Activated naive CD4-positive, alpha-beta T cell treated with anti-CD3 and anti-CD28 coated beads, Interleukin-2, amount 50 U/mL, for 24 hours (primary cell): ENCODE data around the gene SKP1.
"Not testable (repeated sequence)": the region's sequence is repeated elsewhere in the genome, so short reads cannot be mapped to it uniquely, and the experiment has no call there.

Experiments
- H3K27ac Mint-ChIP-seq: one replicate; pipeline ENCODE4 v1.8.0; 2021; ENCODE audit warnings: mild to moderate bottlenecking, mixed read lengths
- H3K27me3 Mint-ChIP-seq: one replicate; pipeline ENCODE4 v1.8.0; 2021; ENCODE audit warnings: mixed read lengths
- H3K36me3 Mint-ChIP-seq: one replicate; pipeline ENCODE4 v1.8.0; 2021; ENCODE audit warnings: mixed read lengths
- H3K4me1 Mint-ChIP-seq: one replicate; pipeline ENCODE4 v1.8.0; 2021; ENCODE audit warnings: mixed read lengths
- H3K4me3 Mint-ChIP-seq: one replicate; pipeline ENCODE4 v1.8.0; 2021; ENCODE audit warnings: mild to moderate bottlenecking, mixed read lengths
- H3K9me3 Mint-ChIP-seq: one replicate; pipeline ENCODE4 v1.8.0; 2021; ENCODE audit warnings: mixed read lengths

Gene SKP1

DNA sequence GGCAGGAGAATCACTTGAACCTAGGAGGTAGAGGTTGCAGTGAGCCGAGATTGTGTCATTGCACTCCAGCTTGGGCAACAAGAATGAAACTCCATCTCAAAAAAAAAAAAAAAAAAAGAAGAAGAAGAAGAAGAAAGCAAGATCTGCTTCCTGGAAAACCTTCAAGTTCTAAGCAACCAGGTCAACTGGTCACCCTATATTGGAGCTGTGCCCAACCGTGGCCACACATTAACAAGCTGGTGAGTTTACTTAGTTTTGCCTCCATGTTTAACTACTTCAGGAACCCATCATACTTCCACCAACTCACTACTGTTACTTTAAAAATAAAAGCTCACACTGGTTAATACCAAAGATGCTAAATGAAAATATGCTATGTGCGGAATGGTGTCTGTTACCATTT is 12.3 kb upstream of the SKP1 start:
- H3K4me1 Mint-ChIP-seq: no peaks in the 10 kb centered on the region
- H3K9me3 Mint-ChIP-seq: no peaks in the 10 kb centered on the region
- H3K4me3 Mint-ChIP-seq: no peak overlapping the region
- no peaks in the 10 kb centered on the region for H3K27me3 Mint-ChIP-seq
- H3K36me3 Mint-ChIP-seq: no peaks in the 10 kb centered on the region
- no peak overlapping the region for H3K27ac Mint-ChIP-seq

DNA sequence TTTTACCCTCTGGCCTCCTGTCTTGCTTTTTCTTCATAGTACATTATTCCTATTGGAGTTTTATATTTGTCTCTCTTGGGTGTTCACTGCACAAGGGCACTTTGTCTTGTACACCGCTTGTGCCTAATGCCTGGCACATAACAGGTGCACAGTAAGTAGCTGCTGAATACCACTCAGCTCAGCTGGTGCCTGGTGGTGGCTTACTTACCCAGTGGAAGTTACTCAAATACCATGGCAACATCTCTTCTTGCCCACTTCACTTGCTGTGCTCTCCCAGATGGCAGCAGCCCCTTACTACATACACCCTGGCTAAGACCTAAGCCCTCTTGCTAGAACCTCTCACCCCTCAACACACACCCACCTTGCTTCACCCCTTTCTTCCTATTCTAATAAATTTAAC is 11.3 kb upstream of the SKP1 start:
- H3K4me1 Mint-ChIP-seq: no peaks in the 10 kb centered on the region
- H3K27ac Mint-ChIP-seq: no peak overlapping the region
- no peak overlapping the region for H3K4me3 Mint-ChIP-seq
- no peaks in the 10 kb centered on the region for H3K27me3 Mint-ChIP-seq
- H3K36me3 Mint-ChIP-seq: no peaks in the 10 kb centered on the region
- no peaks in the 10 kb centered on the region for H3K9me3 Mint-ChIP-seq

DNA sequence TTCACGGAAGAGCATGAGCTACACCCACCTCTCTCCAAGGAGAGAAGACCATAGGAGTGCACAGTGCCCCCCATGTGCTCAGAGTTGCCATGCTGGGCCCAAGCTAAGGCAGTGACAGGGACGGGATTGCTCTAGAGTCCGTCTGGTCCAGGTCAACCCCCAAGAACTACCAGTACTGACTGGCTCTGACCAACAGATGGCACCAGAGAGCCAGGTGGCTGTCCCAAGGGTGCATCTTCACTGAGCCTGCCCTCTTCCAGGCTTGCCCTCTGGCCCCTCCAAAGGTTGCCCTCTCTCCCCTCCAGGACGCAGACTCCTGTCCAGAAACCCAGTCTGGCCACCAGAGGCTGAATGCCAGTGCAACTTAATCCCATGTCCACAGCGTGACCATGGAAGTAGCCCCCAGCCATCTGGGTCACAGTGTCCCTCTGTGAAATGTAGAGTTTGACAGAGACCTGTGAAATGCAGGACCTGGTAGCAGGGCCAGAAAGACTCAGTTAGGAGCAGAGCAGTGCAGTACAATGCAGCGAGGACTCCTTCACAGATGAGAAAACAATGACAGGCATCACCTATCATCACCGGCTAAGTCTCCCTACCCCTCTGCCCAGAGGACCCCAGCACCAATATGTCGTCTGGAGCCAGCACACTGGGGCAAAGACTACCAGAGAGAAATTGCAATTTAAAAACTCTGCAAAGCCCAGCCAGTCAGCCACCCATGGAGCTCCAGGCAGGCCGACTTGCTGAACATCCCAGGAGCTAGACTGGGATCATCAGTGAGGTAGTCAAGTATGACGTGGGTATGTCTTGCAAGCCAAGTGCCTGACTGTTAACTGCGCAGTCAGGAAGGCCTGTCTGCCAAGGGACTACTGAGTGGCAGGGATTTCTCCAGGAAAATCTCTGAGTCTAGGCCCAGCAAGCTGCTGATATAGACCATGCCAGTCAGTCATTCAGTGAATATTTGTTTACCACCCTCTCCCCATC is 7.7 kb upstream of the SKP1 start:
- Mint-ChIP-seq H3K4me1 (no peaks in the 10 kb centered on the region), H3K9me3 (no peaks in the 10 kb centered on the region), H3K36me3 (no peaks in the 10 kb centered on the region), H3K27me3 (no peaks in the 10 kb centered on the region), H3K4me3 (no peak overlapping the region), H3K27ac (no peak overlapping the region)

DNA sequence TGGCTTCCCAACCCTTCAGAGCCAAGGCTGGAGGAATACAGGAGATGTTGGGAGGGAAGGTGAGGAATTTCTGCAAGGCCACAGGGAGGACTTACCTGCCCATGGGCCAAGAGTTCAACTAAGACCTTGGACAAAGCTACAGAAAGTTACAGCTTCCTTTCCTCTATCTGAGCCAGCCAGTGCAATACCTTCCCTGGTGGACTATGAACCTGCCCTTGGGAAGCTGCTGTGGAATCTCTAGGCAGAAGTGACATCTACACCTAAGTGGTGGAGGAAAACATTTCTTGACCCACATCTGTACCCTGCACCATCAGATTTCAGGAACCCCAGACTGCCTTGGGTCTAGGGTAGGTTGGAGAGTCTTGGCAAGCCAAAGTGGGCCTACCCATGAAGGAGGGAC is 6.7 kb upstream of the SKP1 start:
- Mint-ChIP-seq H3K27me3 (no peaks in the 10 kb centered on the region), H3K36me3 (no peaks in the 10 kb centered on the region), H3K4me3 (no peak overlapping the region), H3K27ac (no peak overlapping the region), H3K4me1 (no peaks in the 10 kb centered on the region), H3K9me3 (no peaks in the 10 kb centered on the region)

DNA sequence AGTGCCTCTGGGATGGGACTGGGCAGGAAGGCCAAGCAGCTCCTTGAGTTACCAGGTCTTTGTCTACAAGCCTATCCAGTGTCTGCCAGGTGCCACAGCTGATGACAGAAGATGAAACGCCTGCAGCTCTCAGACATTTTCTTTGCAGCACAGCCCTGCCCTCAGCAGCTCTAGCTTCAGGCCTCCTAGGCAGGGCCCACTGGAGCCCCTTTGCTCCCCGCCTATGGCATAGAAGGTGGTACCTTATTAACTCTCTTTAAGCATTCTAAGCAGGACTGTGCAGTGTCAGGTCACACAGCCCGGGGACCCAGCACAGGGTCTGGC is 1.3 kb upstream of the SKP1 start:
- Mint-ChIP-seq H3K27ac (peak overlapping the region; percentile 97), H3K36me3 (peaks cover 2% of the 10 kb centered on the region), H3K4me1 (peaks cover 18% of the 10 kb centered on the region), H3K4me3 (peak overlapping the region; percentile 97), H3K27me3 (no peaks in the 10 kb centered on the region), H3K9me3 (no peaks in the 10 kb centered on the region)

DNA sequence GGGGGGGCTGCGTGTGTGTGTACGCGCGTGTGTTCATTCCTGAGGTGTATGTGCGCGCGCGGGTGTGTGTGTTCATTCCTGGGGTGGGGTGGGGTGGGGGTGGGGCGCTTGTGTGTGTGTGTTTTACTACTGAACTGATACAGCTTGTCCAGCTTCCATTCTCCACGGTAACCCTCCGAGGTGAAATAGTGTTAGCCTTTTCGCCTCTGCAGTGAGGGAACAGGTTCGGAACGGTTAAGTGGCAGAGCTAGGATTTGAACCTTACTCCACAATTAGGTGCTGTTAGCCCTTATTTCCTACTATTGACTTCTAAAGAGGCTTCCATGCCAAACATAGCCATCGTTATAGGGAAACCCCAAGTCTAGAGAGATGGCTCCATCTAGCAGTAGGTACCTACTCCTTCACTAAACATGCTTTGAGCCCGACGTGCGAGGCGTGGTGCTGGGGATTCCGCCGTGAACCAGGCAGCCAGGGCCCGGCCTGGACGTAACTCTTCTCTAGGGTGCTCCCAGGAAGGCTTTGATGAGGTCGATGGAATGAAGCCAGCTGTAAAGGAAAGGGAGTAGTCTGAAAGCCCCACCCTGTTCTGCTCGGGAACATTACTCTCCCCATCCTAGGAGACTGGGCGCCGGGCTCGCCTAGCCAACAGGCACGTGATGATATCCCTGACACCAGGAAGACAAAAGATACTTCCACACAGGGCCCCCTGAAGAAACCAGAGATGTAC is 782 bp upstream of the SKP1 start:
- Mint-ChIP-seq H3K9me3 (no peaks in the 10 kb centered on the region), H3K27ac (peak overlapping the region; percentile 97), H3K4me1 (peaks cover 19% of the 10 kb centered on the region), H3K36me3 (peaks cover 2% of the 10 kb centered on the region), H3K27me3 (no peaks in the 10 kb centered on the region), H3K4me3 (peak overlapping the region; percentile 97)

DNA sequence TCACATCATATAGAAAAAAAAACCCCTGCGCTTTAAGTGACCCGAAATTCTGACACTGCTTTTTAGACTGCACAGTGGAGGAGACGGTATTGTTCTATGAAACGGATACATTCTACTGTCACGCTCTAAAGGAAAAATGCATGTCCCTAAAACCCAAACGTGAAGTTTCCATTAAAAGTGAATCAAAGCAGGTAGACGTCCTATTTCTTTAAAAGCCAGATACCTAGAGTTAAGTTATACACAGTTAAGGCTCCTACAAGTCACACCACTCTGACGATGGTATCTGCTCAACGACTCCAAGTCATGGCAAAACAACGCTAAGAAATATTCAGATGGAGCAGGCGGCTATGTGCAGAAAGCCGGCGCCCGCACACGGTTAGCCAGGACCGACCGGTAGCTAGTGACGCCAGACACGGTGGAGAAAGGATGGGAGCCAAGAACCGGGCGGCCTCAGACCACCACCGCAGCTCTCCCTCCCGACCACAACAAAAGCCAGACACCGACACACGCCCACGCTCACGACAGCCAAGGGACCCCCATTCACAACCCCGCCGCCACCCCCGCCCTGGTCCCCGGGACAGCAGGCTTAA is 734 bp downstream of the SKP1 start:
- Mint-ChIP-seq H3K9me3 (no peaks in the 10 kb centered on the region), H3K27me3 (no peaks in the 10 kb centered on the region), H3K27ac (peak overlapping the region; percentile 97), H3K4me1 (peaks cover 33% of the 10 kb centered on the region), H3K4me3 (peak overlapping the region; percentile 97), H3K36me3 (peaks cover 11% of the 10 kb centered on the region)

DNA sequence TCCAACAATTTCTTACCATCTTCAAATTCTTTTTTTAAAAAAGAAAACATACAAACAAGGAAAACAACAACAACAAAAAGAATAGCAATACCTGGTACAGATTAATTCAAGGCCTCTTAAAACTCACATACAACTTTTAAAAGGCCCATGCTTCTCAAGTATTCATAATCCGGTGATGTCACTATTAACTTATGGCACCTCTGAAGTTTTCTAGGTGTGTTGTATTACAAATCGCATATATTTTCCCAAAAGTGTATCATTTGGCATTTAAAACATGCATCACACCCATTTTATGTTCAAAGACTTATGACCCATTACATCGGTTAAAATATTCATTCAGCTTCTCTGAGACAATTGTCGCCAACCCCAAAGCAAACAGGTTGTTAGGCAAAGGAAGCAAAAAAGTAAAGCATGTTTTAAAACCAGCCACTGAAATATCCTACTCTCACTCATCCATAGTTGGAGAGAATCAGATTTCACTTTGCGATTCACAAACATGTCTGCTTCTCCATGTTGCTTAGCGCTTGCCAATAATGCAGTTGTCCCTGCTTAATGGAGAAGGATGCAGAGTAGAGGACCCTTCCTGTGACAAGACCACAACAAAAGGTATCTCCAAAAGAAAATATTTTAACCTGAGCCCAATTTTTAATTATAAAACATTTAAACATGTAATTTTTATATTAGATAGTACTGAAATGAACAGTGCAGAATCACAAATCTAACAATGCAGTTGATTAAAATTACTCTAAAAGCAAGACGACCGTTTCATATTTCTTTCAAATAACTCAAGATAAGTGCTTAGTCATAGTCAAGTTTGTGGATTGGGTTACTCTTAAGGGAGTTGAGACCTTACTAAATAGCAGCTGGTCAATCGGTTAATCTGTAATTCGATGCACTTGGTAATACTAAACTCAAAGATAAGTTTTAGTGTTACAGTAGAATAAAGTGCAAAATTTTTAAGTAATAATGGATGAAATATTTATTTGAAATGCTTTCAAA is 1.6 kb downstream of the SKP1 start:
- H3K9me3 Mint-ChIP-seq: no peaks in the 10 kb centered on the region
- no peaks in the 10 kb centered on the region for H3K27me3 Mint-ChIP-seq
- peak overlapping the region; percentile 97 for H3K4me3 Mint-ChIP-seq
- peaks cover 41% of the 10 kb centered on the region for H3K4me1 Mint-ChIP-seq
- peak overlapping the region; percentile 46 for H3K27ac Mint-ChIP-seq
- H3K36me3 Mint-ChIP-seq: peaks cover 11% of the 10 kb centered on the region

DNA sequence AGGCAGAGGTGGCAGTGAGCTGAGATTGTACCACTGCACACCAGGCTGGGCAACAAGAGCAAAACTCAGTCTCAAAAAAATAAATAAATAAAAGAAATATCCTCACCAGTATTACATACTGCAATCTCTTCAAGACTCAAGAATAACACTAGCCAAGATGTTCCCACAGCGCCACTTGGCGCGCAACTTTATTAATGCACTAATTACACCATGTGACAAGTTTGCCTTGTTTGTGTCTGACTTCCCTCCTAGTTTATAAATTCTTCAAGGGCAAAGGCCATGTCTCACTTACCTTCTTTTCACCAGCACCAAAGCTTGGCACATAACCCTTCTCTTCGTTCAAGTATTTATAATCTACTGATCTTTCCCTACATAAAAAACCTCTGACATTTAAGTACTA is 4.8 kb downstream of the SKP1 start:
- no peaks in the 10 kb centered on the region for H3K9me3 Mint-ChIP-seq
- peaks cover 54% of the 10 kb centered on the region for H3K4me1 Mint-ChIP-seq
- peak overlapping the region; percentile 46 for H3K4me3 Mint-ChIP-seq
- no peaks in the 10 kb centered on the region for H3K27me3 Mint-ChIP-seq
- peak overlapping the region; percentile 73 for H3K27ac Mint-ChIP-seq
- peaks cover 20% of the 10 kb centered on the region for H3K36me3 Mint-ChIP-seq

DNA sequence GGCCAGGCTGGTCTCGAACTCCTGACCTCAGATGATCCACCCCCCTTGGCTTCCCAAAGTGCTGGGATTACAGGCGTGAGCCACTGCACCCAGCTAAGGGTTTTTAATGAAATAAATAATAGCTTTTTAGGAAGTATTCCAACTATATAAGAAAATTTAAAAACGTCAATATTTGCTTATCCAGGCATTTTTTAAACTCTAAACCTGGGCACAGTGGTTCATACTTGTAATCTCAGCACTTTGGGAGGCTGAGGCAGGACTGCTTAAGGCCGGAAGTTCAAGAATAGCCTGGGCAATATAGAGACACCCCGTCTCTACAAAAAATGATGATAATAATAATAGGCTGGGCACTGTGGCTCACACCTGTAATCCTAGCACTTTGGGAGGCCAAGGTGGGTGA is 14.2 kb downstream of the SKP1 start:
- Mint-ChIP-seq H3K4me1 (peaks cover 60% of the 10 kb centered on the region), H3K4me3 (no peak overlapping the region), H3K9me3 (no peaks in the 10 kb centered on the region), H3K27ac (no peak overlapping the region), H3K27me3 (no peaks in the 10 kb centered on the region), H3K36me3 (peaks cover 38% of the 10 kb centered on the region)

DNA sequence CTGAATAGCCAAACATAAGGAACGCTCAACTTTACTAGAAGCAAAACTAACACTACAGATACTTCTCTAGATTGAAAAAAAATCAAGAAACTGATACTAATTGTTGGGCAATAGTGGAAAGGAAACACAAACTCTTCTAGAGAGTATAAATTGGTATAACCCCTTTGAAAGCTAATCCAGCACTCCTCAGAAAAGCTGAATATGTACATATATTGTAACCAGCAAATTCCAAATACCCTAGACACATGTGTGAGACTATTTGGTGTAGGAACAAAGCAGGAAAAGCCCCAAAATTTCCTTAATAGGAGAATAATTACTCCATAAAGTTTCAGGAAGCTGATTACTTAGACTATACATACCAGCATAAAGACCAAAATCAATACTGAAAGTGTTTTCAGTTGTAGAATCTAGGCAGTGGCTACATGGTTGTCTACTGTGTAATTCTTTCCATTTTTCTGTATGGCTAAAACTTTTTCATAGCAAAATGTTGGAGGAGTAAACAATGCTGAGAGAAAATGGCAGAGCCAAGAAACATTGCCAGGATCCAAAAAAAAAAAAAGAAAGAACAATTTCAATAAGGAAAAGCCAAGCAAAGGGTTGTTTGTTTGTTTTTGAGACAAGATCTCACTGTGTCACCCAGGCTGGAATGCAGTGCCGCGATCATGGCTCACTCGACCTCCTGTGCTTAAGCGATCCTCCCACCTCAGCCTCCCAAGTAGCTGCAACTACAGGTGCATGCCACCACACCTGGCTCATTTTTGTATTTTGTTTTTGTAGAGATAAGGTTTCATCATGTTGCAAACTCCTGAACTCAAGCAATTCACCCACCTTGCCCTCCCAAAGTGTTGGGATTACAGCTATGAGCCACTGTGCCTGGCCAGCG is 15.0 kb downstream of the SKP1 start:
- H3K36me3 Mint-ChIP-seq: peaks cover 35% of the 10 kb centered on the region
- peak overlapping the region; percentile 79 for H3K27ac Mint-ChIP-seq
- H3K9me3 Mint-ChIP-seq: no peaks in the 10 kb centered on the region
- no peaks in the 10 kb centered on the region for H3K27me3 Mint-ChIP-seq
- H3K4me1 Mint-ChIP-seq: peaks cover 60% of the 10 kb centered on the region
- peak overlapping the region; percentile 30 for H3K4me3 Mint-ChIP-seq

DNA sequence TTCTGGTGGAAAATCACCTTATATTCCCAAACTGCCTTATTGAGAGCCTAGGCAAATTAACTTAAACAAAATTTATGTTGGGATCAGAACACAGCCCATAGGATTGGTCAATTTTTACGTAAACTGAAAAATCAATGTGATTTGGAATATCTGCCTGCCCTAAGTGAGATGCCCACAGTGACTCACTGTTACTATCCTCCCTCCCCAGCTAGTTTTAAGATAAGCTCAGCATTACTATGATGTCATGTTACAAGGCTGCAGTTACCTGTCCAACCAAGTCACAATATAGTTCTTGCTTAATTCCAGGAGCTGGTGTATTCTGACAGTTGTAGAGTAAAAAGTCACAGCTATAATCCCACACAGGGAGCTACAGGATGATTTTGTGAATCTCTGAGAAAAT is 23.1 kb downstream of the SKP1 start:
- Mint-ChIP-seq H3K27me3 (no peaks in the 10 kb centered on the region), H3K36me3 (peaks cover 30% of the 10 kb centered on the region), H3K27ac (peak overlapping the region; percentile 31), H3K4me3 (no peak overlapping the region), H3K4me1 (peaks cover 86% of the 10 kb centered on the region), H3K9me3 (no peaks in the 10 kb centered on the region)

DNA sequence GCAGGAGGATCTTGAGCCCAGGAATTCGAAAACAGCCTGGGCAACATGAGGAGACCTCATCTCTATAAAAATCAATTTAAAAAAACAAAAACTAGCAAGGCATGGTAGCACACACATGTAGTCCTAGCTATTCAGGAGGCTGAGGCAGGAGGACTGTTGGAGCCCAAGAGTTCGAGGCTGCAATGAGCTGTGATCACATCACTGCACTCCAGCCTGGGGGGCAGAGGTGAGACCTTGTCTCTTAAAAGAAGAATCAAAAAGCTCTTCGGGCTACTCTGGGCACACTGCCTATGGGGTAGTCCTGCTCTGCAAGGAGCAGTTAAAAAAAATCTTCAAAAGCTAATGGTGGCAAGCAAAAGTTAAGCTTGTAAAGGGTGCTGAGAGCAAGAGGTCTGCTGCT is 23.5 kb downstream of the SKP1 start:
- Mint-ChIP-seq H3K27ac (peak overlapping the region; percentile 46), H3K36me3 (peaks cover 29% of the 10 kb centered on the region), H3K4me3 (no peak overlapping the region), H3K4me1 (peaks cover 84% of the 10 kb centered on the region), H3K27me3 (no peaks in the 10 kb centered on the region), H3K9me3 (no peaks in the 10 kb centered on the region)

DNA sequence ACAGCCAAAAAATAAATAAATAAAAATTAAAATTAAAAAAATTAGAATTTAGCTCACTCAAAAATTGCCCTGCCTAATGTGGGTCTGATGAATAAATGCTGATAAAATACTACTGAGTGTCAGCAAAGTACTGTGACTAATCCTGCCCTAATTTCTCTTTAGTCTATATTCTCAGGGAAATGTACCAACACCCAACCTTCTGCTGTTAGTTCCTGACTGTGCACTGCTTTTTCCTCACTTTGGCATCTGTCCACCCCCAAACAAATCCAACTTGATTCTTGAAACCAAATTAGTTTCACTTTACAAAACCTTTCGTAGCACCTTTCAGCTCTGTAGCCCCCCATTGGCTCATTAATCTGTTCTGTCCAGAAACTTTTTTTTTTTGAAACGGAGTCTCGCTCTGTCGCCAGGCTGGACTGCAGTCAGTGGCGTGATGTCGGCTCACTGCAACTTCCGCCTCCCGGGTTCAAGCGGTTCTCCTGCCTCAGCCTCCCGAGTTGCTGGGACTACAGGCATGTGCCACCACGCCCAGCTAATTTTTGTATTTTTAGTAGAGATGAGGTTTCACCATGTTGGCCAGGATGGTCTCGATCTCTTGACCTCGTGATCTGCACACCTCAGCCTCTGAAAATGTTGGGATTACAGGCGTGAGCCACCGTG is 24.4 kb downstream of the SKP1 start:
- H3K4me3 Mint-ChIP-seq: peak overlapping the region; percentile 33
- peaks cover 24% of the 10 kb centered on the region for H3K36me3 Mint-ChIP-seq
- H3K27ac Mint-ChIP-seq: peak overlapping the region; percentile 90
- H3K27me3 Mint-ChIP-seq, H3K9me3 Mint-ChIP-seq: not testable (repeated sequence)
- peaks cover 77% of the 10 kb centered on the region for H3K4me1 Mint-ChIP-seq
